Type B pancreatic cell (in vitro differentiated cells): ENCODE measurements around the gene EDN2. TPM values are rescaled to one million over a fixed set of nuclear protein-coding genes. Genes with fewer than 3 reads are reported as not detected.

Source experiments
- DNase-seq: peaks from one replicate; pipeline ENCODE4 v3.0.0; 2021; ENCODE audit warnings: mixed read lengths; ENCODE audit not compliant: unreplicated experiment; ENCODE audit errors: extremely low spot score
- H3K27ac Mint-ChIP-seq: 2 replicates; pipeline ENCODE4 v1.8.0; 2021; ENCODE audit warnings: mild to moderate bottlenecking, mixed read lengths
- H3K27me3 Mint-ChIP-seq: 2 replicates; pipeline ENCODE4 v1.8.0; 2021; ENCODE audit warnings: mixed read lengths
- H3K36me3 Mint-ChIP-seq: 2 replicates; pipeline ENCODE4 v1.8.0; 2021; ENCODE audit warnings: mixed read lengths
- H3K4me1 Mint-ChIP-seq: one replicate; pipeline ENCODE4 v1.8.0; 2021; ENCODE audit warnings: mixed read lengths; ENCODE audit not compliant: unreplicated experiment
- H3K4me3 Mint-ChIP-seq: 2 replicates; pipeline ENCODE4 v1.8.0; 2021; ENCODE audit warnings: mild to moderate bottlenecking, mixed read lengths
- H3K9me3 Mint-ChIP-seq: 2 replicates; pipeline ENCODE4 v1.8.0; 2021; ENCODE audit warnings: mixed read lengths
- total RNA-seq: library from RNA; stranded (reverse); gene quantifications from 2 replicates; pipeline ENCODE4 v1.2.1, GENCODE V29; 2021; ENCODE audit warnings: low replicate concordance
- TF ChIP-seq, protein P1 (sequence below): fragments of 200-600 bp; sonication (generic); conservative IDR thresholded peaks from 2 replicates; pipeline ENCODE4 v1.5.0; 2021; ENCODE audit warnings: antibody characterized with exemption, mild to moderate bottlenecking

Gene EDN2
- total RNA-seq, 1 donor from 2014 or later = 0.24 TPM

GRCh38 chr1:41446851-41447610, 37.5 kb downstream of the EDN2 start:
- DNase-seq = no peak
- no peaks in the 10 kb centered on the region for H3K36me3 Mint-ChIP-seq
- no peak overlapping the region for H3K4me3 Mint-ChIP-seq
- peaks cover 29% of the 10 kb centered on the region for H3K4me1 Mint-ChIP-seq
- H3K27me3 Mint-ChIP-seq = peaks cover 4% of the 10 kb centered on the region
- H3K27ac Mint-ChIP-seq = no peak overlapping the region
- H3K9me3 Mint-ChIP-seq = no peaks in the 10 kb centered on the region
- TF ChIP-seq, protein P1, sequence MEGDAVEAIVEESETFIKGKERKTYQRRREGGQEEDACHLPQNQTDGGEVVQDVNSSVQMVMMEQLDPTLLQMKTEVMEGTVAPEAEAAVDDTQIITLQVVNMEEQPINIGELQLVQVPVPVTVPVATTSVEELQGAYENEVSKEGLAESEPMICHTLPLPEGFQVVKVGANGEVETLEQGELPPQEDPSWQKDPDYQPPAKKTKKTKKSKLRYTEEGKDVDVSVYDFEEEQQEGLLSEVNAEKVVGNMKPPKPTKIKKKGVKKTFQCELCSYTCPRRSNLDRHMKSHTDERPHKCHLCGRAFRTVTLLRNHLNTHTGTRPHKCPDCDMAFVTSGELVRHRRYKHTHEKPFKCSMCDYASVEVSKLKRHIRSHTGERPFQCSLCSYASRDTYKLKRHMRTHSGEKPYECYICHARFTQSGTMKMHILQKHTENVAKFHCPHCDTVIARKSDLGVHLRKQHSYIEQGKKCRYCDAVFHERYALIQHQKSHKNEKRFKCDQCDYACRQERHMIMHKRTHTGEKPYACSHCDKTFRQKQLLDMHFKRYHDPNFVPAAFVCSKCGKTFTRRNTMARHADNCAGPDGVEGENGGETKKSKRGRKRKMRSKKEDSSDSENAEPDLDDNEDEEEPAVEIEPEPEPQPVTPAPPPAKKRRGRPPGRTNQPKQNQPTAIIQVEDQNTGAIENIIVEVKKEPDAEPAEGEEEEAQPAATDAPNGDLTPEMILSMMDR = no peak

DNA sequence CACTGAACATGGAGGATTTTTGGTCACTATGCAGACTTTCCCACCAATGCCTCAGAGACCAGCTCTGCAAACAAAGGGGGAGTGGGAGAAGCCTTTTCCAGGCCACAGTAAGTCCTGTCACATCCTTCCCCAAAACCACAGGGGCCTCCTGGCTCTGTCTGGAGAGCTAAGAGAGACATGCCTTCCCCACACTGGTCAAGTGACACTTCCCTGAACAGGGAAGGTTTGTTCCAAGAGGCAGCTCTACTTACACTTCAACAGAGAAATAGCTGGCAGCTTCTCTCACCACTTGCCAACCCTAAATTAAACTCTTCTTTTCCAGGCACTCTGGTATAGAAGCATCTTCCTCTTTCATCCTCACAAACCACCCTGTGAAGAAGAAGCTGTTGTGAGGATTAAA, 39.7 kb downstream of the EDN2 start:
- no peak for DNase-seq
- no peaks in the 10 kb centered on the region for H3K9me3 Mint-ChIP-seq
- no peak overlapping the region for H3K27ac Mint-ChIP-seq
- TF ChIP-seq, protein P1 = no peak
- H3K4me1 Mint-ChIP-seq = peaks cover 20% of the 10 kb centered on the region
- H3K36me3 Mint-ChIP-seq = no peaks in the 10 kb centered on the region
- no peak overlapping the region for H3K4me3 Mint-ChIP-seq
- H3K27me3 Mint-ChIP-seq = no peaks in the 10 kb centered on the region

DNA sequence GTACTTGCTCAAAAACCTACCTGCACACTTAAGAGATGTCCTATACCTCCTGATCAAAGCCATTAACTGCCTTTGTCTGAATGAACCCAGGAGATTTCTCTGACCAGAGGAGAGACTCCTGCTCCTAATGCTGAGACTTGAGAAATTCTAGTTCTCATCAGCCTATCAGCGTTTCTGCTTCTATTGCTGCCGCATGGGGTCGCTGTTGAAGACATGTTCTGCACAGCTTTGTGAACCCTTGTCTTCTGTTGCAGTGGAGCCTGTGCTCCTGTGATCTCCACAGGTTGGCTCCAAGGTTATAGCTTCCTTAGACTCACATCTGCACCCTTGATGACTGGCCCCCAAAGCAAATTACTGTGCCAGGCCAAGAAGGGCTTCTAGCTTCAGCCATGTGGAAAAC, 40.2 kb downstream of the EDN2 start:
- no peaks in the 10 kb centered on the region for H3K9me3 Mint-ChIP-seq

DNA sequence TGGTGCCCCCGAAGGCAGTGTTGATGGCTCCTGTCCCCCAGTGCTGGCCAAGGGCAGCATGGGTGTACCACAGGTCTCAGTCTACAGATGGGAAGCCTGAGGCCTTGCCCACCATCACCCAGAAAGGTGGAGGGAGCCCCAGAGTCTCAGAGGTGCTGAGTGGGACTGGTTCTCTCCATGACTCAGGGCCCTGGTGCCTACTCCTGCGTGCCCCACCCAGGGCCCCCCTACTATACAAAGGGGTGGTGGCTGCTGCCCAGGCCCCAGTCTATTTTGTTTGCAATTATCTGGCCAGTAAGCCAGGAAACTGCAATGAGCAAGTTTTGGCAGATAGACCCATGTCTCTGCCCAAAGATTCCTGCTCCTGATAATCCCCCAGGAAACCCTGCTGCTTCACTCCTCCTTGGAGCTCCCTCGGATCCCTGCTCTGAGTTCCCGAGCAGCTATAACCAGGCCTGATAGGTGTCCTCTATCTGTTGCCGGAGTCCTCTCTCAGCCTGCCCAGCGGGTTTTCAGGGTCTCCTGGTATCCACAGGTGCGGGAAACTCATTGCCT, 41.7 kb downstream of the EDN2 start:
- TF ChIP-seq, protein P1 = no peak
- H3K27me3 Mint-ChIP-seq = peaks cover 6% of the 10 kb centered on the region
- H3K27ac Mint-ChIP-seq = no peak overlapping the region
- DNase-seq = no peak
- peaks cover 3% of the 10 kb centered on the region for H3K4me1 Mint-ChIP-seq
- no peaks in the 10 kb centered on the region for H3K36me3 Mint-ChIP-seq
- H3K4me3 Mint-ChIP-seq = no peak overlapping the region
- H3K9me3 Mint-ChIP-seq = no peaks in the 10 kb centered on the region

More for the DNA sequence above, 40.2 kb downstream of the EDN2 start:
- Mint-ChIP-seq H3K36me3 (no peaks in the 10 kb centered on the region), H3K4me1 (peaks cover 15% of the 10 kb centered on the region), H3K27me3 (no peaks in the 10 kb centered on the region), H3K4me3 (no peak overlapping the region), H3K27ac (no peak overlapping the region)
- TF ChIP-seq, protein P1 = peak; percentile 46
- no peak for DNase-seq

- peaks cover 14% of the 10 kb centered on the region for H3K4me1 Mint-ChIP-seq
- DNase-seq = no peak
- H3K27ac Mint-ChIP-seq = no peak overlapping the region
- TF ChIP-seq, protein P1 = no peak
- H3K9me3 Mint-ChIP-seq = no peaks in the 10 kb centered on the region
- H3K36me3 Mint-ChIP-seq = no peaks in the 10 kb centered on the region
- H3K27me3 Mint-ChIP-seq = peaks cover 15% of the 10 kb centered on the region
- no peak overlapping the region for H3K4me3 Mint-ChIP-seq
Observed at GRCh38 chr1:41440321-41441085, 44.0 kb downstream of the EDN2 start.
